SKM-1 (cell line): ENCODE data around the gene TCL1B.

Experiments used
- DNase-seq: peaks from one replicate; lab custom pipeline; 2025; ENCODE audit not compliant: unreplicated experiment; lab: John Stamatoyannopoulos, UW

Gene TCL1B

GRCh38 chr14:95666450-95666849 is 19.8 kb upstream of the TCL1B start:
- DNase-seq: no peak

GRCh38 chr14:95667249-95667693 is 19.0 kb upstream of the TCL1B start:
- DNase-seq: no peak

GRCh38 chr14:95668235-95668772 is 17.9 kb upstream of the TCL1B start:
- DNase-seq: no peak

- DNase-seq: no peak
Observed at GRCh38 chr14:95674613-95675012, 11.6 kb upstream of the TCL1B start.

- DNase-seq: no peak
Observed at GRCh38 chr14:95675486-95675885, 10.7 kb upstream of the TCL1B start.

GRCh38 chr14:95677179-95677835 is 8.9 kb upstream of the TCL1B start:
- DNase-seq: no peak

GRCh38 chr14:95679148-95679815 is 6.9 kb upstream of the TCL1B start:
- no peak for DNase-seq

GRCh38 chr14:95679998-95680735 is 6.1 kb upstream of the TCL1B start:
- DNase-seq: no peak

GRCh38 chr14:95681153-95681552 is 5.1 kb upstream of the TCL1B start:
- no peak for DNase-seq

GRCh38 chr14:95683793-95684192 is 2.4 kb upstream of the TCL1B start:
- DNase-seq: no peak

GRCh38 chr14:95686935-95687334 is 709 bp downstream of the TCL1B start:
- no peak for DNase-seq

- DNase-seq: no peak
Observed at GRCh38 chr14:95689441-95689840, 3.2 kb downstream of the TCL1B start.

- no peak for DNase-seq
Observed at GRCh38 chr14:95690815-95691214, 4.6 kb downstream of the TCL1B start.

GRCh38 chr14:95691591-95691990 is 5.4 kb downstream of the TCL1B start:
- DNase-seq: no peak

GRCh38 chr14:95692109-95692508 is 5.9 kb downstream of the TCL1B start:
- no peak for DNase-seq

- no peak for DNase-seq
Observed at GRCh38 chr14:95695051-95695450, 8.8 kb downstream of the TCL1B start.

GRCh38 chr14:95695913-95696312 is 9.7 kb downstream of the TCL1B start:
- DNase-seq: no peak

- no peak for DNase-seq
Observed at GRCh38 chr14:95696741-95697140, 10.5 kb downstream of the TCL1B start.

GRCh38 chr14:95697764-95698163 is 11.5 kb downstream of the TCL1B start:
- no peak for DNase-seq

GRCh38 chr14:95698287-95698686 is 12.1 kb downstream of the TCL1B start:
- DNase-seq: no peak

GRCh38 chr14:95699412-95699811 is 13.2 kb downstream of the TCL1B start:
- no peak for DNase-seq
